ENCODE results near the gene TICRR. TPM values are rescaled to one million over a fixed set of nuclear protein-coding genes. Genes with fewer than 3 reads are reported as not detected.

The TICRR gene
- total and polyA plus RNA-seq, 2 donors (not counting 1 experiment from before 2014, with no cell fraction given), result 0.05 to 0.07 TPM

DNA sequence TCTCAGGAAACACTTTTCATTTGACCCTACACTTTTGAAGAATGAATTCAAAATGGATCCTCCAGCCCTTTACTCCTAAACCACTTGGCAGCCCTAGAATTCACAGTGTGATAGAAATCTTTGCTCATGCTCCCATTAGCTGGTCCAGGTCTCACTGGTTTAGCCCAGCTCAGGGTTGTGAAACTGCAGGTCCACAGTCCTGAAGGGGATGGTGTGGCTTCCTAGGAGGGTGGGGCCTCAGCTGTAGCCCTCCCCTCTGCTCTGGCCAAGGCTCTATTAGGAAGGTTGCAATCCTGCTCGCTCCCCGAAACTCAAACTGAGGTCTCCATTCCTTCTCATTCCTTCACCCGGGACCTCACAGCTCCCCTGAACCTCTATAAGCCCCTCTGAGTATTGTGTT, 21.6 kb upstream of the TICRR start:
- intact Hi-C loops (cut with micrococcal nuclease), result no loop called here
- H3K27me3 Mint-ChIP-seq, result peaks cover 12% of the 10 kb centered on the region
- Histone ChIP-seq H3K4me3 (ENCODE audit: control extremely low read depth in 1 of 5, extremely low read depth in 1 of 5, insufficient read depth in 1 of 5, low read depth in 2 of 5, low read length in 4 of 5) (no peak overlapping the region), H3K36me3 (replicated peaks in 1 of 2; ENCODE audit: control extremely low read depth in 1 of 2, control insufficient read depth in 1 of 2, extremely low read depth in 1 of 2, insufficient read depth in 2 of 2, low read length in 1 of 2) (no peaks in the 10 kb centered on the region), H3K9ac (ENCODE audit: low read length) (no peak overlapping the region), H3K4me1 (ENCODE audit: control insufficient read depth in 2 of 2, insufficient read depth in 2 of 2, low read length in 2 of 2) (no peaks in the 10 kb centered on the region), H2AFZ (ENCODE audit: insufficient read depth, low read depth, low read length, poor library complexity, severe bottlenecking) (no peak overlapping the region), H3K9me3 (ENCODE audit: control extremely low read depth in 1 of 3, control insufficient read depth in 2 of 3, insufficient read depth in 1 of 3, low read length in 2 of 3) (no peaks in the 10 kb centered on the region), H3K27me3 (replicated peaks in 1 of 4; ENCODE audit: control extremely low read depth in 1 of 4, control insufficient read depth in 3 of 4, insufficient read depth in 4 of 4, low read length in 3 of 4) (peaks cover 0 to 2% (median 0%) of the 10 kb centered on the region in 4 experiments), H4K20me1 (ENCODE audit: control insufficient read depth, insufficient read depth, low read length, poor library complexity, severe bottlenecking) (no peaks in the 10 kb centered on the region), H3K4me2 (replicated peaks; ENCODE audit: low read depth, low read length, poor library complexity, severe bottlenecking) (no peak overlapping the region), H3K27ac (ENCODE audit: low read length in 2 of 2) (no peak overlapping the region), H3K79me2 (ENCODE audit: control insufficient read depth, insufficient read depth, low read length) (no peaks in the 10 kb centered on the region)
- DNase-seq (no peak), ATAC-seq (ENCODE audit: low read depth) (no peak)
- POLR2A ChIA-PET, result no interaction called here
- CTCF ChIA-PET, result interaction anchor here (0.6 to 1.7 kb wide), 3 partner anchors 9 to 195 kb away, joined by 3 to 9 read pairs (median 6); no protein-coding TSS in a partner anchor
- H3K4me1 Mint-ChIP-seq, result no peaks in the 10 kb centered on the region
- H3K4me3 Mint-ChIP-seq, result no peak overlapping the region
- H3K27ac Mint-ChIP-seq, result no peak overlapping the region
- WGBS (ENCODE audit: insufficient coverage), result no CpG with 5 or more reads among the region's 3 CpGs
- TF ChIP-seq, protein P1, sequence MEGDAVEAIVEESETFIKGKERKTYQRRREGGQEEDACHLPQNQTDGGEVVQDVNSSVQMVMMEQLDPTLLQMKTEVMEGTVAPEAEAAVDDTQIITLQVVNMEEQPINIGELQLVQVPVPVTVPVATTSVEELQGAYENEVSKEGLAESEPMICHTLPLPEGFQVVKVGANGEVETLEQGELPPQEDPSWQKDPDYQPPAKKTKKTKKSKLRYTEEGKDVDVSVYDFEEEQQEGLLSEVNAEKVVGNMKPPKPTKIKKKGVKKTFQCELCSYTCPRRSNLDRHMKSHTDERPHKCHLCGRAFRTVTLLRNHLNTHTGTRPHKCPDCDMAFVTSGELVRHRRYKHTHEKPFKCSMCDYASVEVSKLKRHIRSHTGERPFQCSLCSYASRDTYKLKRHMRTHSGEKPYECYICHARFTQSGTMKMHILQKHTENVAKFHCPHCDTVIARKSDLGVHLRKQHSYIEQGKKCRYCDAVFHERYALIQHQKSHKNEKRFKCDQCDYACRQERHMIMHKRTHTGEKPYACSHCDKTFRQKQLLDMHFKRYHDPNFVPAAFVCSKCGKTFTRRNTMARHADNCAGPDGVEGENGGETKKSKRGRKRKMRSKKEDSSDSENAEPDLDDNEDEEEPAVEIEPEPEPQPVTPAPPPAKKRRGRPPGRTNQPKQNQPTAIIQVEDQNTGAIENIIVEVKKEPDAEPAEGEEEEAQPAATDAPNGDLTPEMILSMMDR (IDR thresholded peaks at IDR 0.05), result no peak
- no peak for TF ChIP-seq EZH2 (IDR thresholded peaks at IDR 0.05; ENCODE audit: borderline replicate concordance, insufficient read depth, low read depth, low read length, poor library complexity, severe bottlenecking)
- H3K9me3 Mint-ChIP-seq (ENCODE audit: insufficient read depth), result no peaks in the 10 kb centered on the region

DNA sequence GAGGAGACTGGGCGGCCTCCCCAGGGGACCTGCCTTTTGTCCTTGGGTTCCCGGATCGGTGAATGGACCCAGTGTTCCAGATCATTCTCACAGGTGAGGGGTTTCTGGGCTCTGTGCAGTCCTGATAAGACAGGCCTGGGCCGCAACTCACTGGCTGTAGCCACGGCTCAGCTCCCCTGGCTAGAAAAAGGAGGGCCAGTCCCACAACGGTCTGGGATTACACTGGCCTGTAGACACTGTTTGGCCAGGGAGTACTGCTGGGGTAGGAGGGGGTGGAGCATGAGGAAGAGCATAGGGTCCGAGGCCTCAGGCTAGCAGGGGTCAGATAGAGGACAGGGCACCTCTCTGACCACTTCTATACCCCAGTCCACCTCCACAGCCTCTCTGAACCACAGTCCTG, 21.0 kb upstream of the TICRR start:
- WGBS (ENCODE audit: insufficient coverage), result 82% methylated on average over 6 of the region's 7 CpGs
- Mint-ChIP-seq H3K27me3 (peaks cover 15% of the 10 kb centered on the region), H3K9me3 (ENCODE audit: insufficient read depth) (no peaks in the 10 kb centered on the region), H3K4me3 (no peak overlapping the region), H3K4me1 (no peaks in the 10 kb centered on the region), H3K27ac (no peak overlapping the region)
- Histone ChIP-seq H4K20me1 (ENCODE audit: control insufficient read depth, insufficient read depth, low read length, poor library complexity, severe bottlenecking) (no peaks in the 10 kb centered on the region), H3K27me3 (replicated peaks in 1 of 4; ENCODE audit: control extremely low read depth in 1 of 4, control insufficient read depth in 3 of 4, insufficient read depth in 4 of 4, low read length in 3 of 4) (peaks cover 0 to 4% (median 1%) of the 10 kb centered on the region in 4 experiments), H3K9ac (ENCODE audit: low read length) (no peak overlapping the region), H3K4me2 (replicated peaks; ENCODE audit: low read depth, low read length, poor library complexity, severe bottlenecking) (no peak overlapping the region), H3K9me3 (ENCODE audit: control extremely low read depth in 1 of 3, control insufficient read depth in 2 of 3, insufficient read depth in 1 of 3, low read length in 2 of 3) (no peaks in the 10 kb centered on the region), H3K4me1 (ENCODE audit: control insufficient read depth in 2 of 2, insufficient read depth in 2 of 2, low read length in 2 of 2) (no peaks in the 10 kb centered on the region), H3K36me3 (replicated peaks in 1 of 2; ENCODE audit: control extremely low read depth in 1 of 2, control insufficient read depth in 1 of 2, extremely low read depth in 1 of 2, insufficient read depth in 2 of 2, low read length in 1 of 2) (no peaks in the 10 kb centered on the region), H3K4me3 (ENCODE audit: control extremely low read depth in 1 of 5, extremely low read depth in 1 of 5, insufficient read depth in 1 of 5, low read depth in 2 of 5, low read length in 4 of 5) (no peak overlapping the region), H3K79me2 (ENCODE audit: control insufficient read depth, insufficient read depth, low read length) (no peaks in the 10 kb centered on the region), H3K27ac (ENCODE audit: low read length in 2 of 2) (no peak overlapping the region), H2AFZ (ENCODE audit: insufficient read depth, low read depth, low read length, poor library complexity, severe bottlenecking) (no peak overlapping the region)
- ChIA-PET POLR2A (no interaction called here), CTCF (interaction anchor here (0.6 to 1.7 kb wide), 5 partner anchors 8 to 196 kb away, joined by 3 to 9 read pairs (median 6); no protein-coding TSS in a partner anchor)
- DNase-seq (no peak), ATAC-seq (ENCODE audit: low read depth) (no peak)
- intact Hi-C loops (cut with micrococcal nuclease), result no loop called here
- TF ChIP-seq, protein P1 (IDR thresholded peaks at IDR 0.05), result no peak
- no peak for TF ChIP-seq EZH2 (IDR thresholded peaks at IDR 0.05; ENCODE audit: borderline replicate concordance, insufficient read depth, low read depth, low read length, poor library complexity, severe bottlenecking)
